Caco-2 (cell line): Measurements from ENCODE around the gene AGAP1. TPM values are rescaled to one million over a fixed set of nuclear protein-coding genes. Genes with fewer than 3 reads are reported as not detected.

Experiments used
- BruUV-seq: library from RNA; stranded (reverse); fragments of 400-500 nt; replicated peaks from 2 replicates; lab custom pipeline; 2021; lab: Mats Ljungman, UMichigan
- CTCF ChIA-PET: fragments of 300-600 bp; sonication (Branson Sonifier 250); formaldehyde crosslinking; loops from one replicate; lab custom pipeline; 2022; ENCODE audit warnings: antibody characterized with exemption; lab: Charles Lee
- POLR2A ChIA-PET: fragments of 300-600 bp; sonication (Branson Sonifier 250); formaldehyde crosslinking; loops from one replicate; lab custom pipeline; 2022; ENCODE audit warnings: antibody characterized with exemption; lab: Charles Lee
- DNase-seq, 2 experiments: peaks; one replicate each; pipeline versions ENCODE4 v3.0.0 to v3.0.0-alpha.2; 2020 to 2022
- H3K27me3 ChIP-seq: replicated peaks from 2 replicates; pipeline ENCODE4 v1.6.0; 2011; ENCODE audit warnings: low read length; ENCODE audit not compliant: control insufficient read depth, insufficient read depth
- H3K36me3 ChIP-seq: 2 replicates; pipeline ENCODE4 v1.5.1; 2011; ENCODE audit warnings: low read length; ENCODE audit not compliant: control insufficient read depth, insufficient read depth
- H3K4me1 ChIP-seq: fragments of 250-450 bp; sonication (Bioruptor Pico); 2 replicates; pipeline ENCODE4 v1.5.1; 2020; ENCODE audit warnings: mild to moderate bottlenecking
- H3K4me3 ChIP-seq: 2 replicates; pipeline ENCODE4 v1.5.1; 2011; ENCODE audit warnings: low read depth, mild to moderate bottlenecking, control low read depth, low read length
- H3K9me3 ChIP-seq: fragments of 250-450 bp; sonication (Bioruptor Pico); 2 replicates; pipeline ENCODE4 v1.5.1; 2020; ENCODE audit warnings: mild to moderate bottlenecking, moderate library complexity
- H3K27ac Mint-ChIP-seq: one replicate; pipeline ENCODE4 v1.8.0; 2022; ENCODE audit warnings: mixed read lengths; ENCODE audit not compliant: unreplicated experiment
- H3K27me3 Mint-ChIP-seq: one replicate; pipeline ENCODE4 v1.8.0; 2022; ENCODE audit warnings: mixed read lengths; ENCODE audit not compliant: insufficient read depth, unreplicated experiment
- H3K36me3 Mint-ChIP-seq: one replicate; pipeline ENCODE4 v1.8.0; 2022; ENCODE audit warnings: mild to moderate bottlenecking, mixed read lengths; ENCODE audit not compliant: insufficient read depth, unreplicated experiment
- H3K4me1 Mint-ChIP-seq: one replicate; pipeline ENCODE4 v1.8.0; 2022; ENCODE audit warnings: low read depth, mixed read lengths; ENCODE audit not compliant: unreplicated experiment
- H3K4me3 Mint-ChIP-seq: one replicate; pipeline ENCODE4 v1.8.0; 2022; ENCODE audit warnings: mild to moderate bottlenecking, moderate library complexity, mixed read lengths; ENCODE audit not compliant: unreplicated experiment
- H3K9me3 Mint-ChIP-seq: one replicate; pipeline ENCODE4 v1.8.0; 2022; ENCODE audit warnings: mixed read lengths; ENCODE audit not compliant: unreplicated experiment
- intact Hi-C: fragments of 100-400 bp; cut with micrococcal nuclease; formaldehyde crosslinking; loops from one replicate; pipeline ENCODE4 v1.10.0; 2022; ENCODE audit not compliant: unreplicated experiment
- total RNA-seq: library from RNA; stranded (reverse); gene quantifications from 2 replicates; pipeline ENCODE4 v1.2.3, GENCODE V29; 2022
- TF ChIP-seq, protein P1 (sequence below), 2 experiments: fragments of 200-600 bp in 1 of 2; IDR thresholded peaks; 1 replicate in 1 of 2; 2 replicates in 1 of 2; pipeline versions ENCODE4 v1.5.1 to v1.8.0; 2011 to 2022; ENCODE audit warnings: antibody characterized with exemption in 1 of 2, control low read depth in 1 of 2, inconsistent platforms in 1 of 2, low read depth in 1 of 2, low read length in 1 of 2, mild to moderate bottlenecking in 1 of 2, moderate library complexity in 1 of 2; ENCODE audit not compliant: insufficient read depth in 1 of 2, severe bottlenecking in 1 of 2, unreplicated experiment in 1 of 2

The AGAP1 gene
- total RNA-seq, 1 experiment from 2014 or later: 41.7 TPM

- no peaks in the 10 kb centered on the region for H3K9me3 Mint-ChIP-seq
- no peaks in the 10 kb centered on the region for H3K27me3 ChIP-seq
- peaks cover 6% of the 10 kb centered on the region for H3K36me3 Mint-ChIP-seq
- H3K36me3 ChIP-seq: no peaks in the 10 kb centered on the region
- no peaks in the 10 kb centered on the region for H3K4me1 Mint-ChIP-seq
- intact Hi-C loops: no loop called here
- no peak overlapping the region for H3K4me3 ChIP-seq
- CTCF ChIA-PET: no interaction called here
- no peaks in the 10 kb centered on the region for H3K4me1 ChIP-seq
- H3K27ac Mint-ChIP-seq: no peak overlapping the region
- no peaks in the 10 kb centered on the region for H3K9me3 ChIP-seq
- BruUV-seq: no TSS peak
- H3K27me3 Mint-ChIP-seq: no peaks in the 10 kb centered on the region
- POLR2A ChIA-PET: no interaction called here
- DNase-seq: no peak
- TF ChIP-seq, protein P1, sequence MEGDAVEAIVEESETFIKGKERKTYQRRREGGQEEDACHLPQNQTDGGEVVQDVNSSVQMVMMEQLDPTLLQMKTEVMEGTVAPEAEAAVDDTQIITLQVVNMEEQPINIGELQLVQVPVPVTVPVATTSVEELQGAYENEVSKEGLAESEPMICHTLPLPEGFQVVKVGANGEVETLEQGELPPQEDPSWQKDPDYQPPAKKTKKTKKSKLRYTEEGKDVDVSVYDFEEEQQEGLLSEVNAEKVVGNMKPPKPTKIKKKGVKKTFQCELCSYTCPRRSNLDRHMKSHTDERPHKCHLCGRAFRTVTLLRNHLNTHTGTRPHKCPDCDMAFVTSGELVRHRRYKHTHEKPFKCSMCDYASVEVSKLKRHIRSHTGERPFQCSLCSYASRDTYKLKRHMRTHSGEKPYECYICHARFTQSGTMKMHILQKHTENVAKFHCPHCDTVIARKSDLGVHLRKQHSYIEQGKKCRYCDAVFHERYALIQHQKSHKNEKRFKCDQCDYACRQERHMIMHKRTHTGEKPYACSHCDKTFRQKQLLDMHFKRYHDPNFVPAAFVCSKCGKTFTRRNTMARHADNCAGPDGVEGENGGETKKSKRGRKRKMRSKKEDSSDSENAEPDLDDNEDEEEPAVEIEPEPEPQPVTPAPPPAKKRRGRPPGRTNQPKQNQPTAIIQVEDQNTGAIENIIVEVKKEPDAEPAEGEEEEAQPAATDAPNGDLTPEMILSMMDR (IDR thresholded peaks at IDR 0.05; ENCODE audit: insufficient read depth in 1 of 2, low read depth in 1 of 2, low read length in 1 of 2, severe bottlenecking in 1 of 2, unreplicated experiment in 1 of 2): no peak
- H3K4me3 Mint-ChIP-seq: no peak overlapping the region
Measured at GRCh38 chr2:235850289-235850688, 356.4 kb downstream of the AGAP1 start.

- POLR2A ChIA-PET: no interaction called here
- H3K27ac Mint-ChIP-seq: no peak overlapping the region
- no TSS peak for BruUV-seq
Measured at GRCh38 chr2:235850771-235851551, 357.1 kb downstream of the AGAP1 start.

DNA sequence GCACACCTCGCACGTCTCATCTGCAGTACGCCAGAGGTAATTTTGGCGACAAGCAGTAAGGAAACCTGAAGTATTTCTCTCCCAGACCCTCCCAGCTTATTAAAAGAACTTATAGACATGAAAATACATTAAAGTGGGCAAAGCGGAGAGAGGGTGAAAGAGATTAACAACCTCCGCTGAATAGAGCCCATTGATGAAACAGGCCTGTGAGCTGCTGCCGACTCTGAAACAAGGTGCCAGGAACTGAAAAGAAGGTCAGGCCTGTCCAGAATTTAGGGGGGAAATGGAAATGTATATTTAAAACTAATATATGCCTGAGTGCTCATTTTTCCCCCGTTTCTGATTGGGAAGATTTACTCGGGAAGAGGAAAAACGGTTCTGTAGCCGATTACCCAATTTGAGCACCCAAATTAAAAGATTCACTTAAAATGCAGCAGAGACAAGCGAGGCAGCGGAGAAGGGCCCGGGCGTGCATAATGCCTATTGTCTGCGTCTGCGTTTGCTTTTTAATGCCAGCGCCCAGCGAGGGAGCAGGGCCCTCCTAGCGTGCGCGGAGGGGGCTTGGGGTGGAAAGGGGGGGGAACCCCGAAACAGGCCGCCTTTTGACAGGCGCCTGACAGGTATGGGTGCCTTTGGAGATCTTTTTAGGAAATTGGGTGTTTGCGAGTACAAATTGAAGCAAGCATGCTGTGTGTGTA lies 358.1 kb downstream of the AGAP1 start:
- Mint-ChIP-seq H3K4me3 (no peak overlapping the region), H3K36me3 (no peaks in the 10 kb centered on the region), H3K27ac (no peak overlapping the region), H3K4me1 (no peaks in the 10 kb centered on the region), H3K9me3 (no peaks in the 10 kb centered on the region), H3K27me3 (no peaks in the 10 kb centered on the region)
- TF ChIP-seq, protein P1 (IDR thresholded peaks at IDR 0.05; ENCODE audit: insufficient read depth in 1 of 2, low read depth in 1 of 2, low read length in 1 of 2, severe bottlenecking in 1 of 2, unreplicated experiment in 1 of 2): no peak
- BruUV-seq: no TSS peak
- ChIA-PET POLR2A (no interaction called here), CTCF (no interaction called here)
- no peaks in the 10 kb centered on the region for H3K9me3 ChIP-seq
- no peak overlapping the region for H3K4me3 ChIP-seq
- H3K27me3 ChIP-seq: no peaks in the 10 kb centered on the region
- no peaks in the 10 kb centered on the region for H3K36me3 ChIP-seq
- DNase-seq: no peak
- intact Hi-C loops: no loop called here
- H3K4me1 ChIP-seq: no peaks in the 10 kb centered on the region

More at GRCh38 chr2:235850771-235851551, 357.1 kb downstream of the AGAP1 start:
- Mint-ChIP-seq H3K27me3 (no peaks in the 10 kb centered on the region), H3K36me3 (no peaks in the 10 kb centered on the region), H3K4me1 (no peaks in the 10 kb centered on the region), H3K4me3 (no peak overlapping the region), H3K9me3 (no peaks in the 10 kb centered on the region)
- CTCF ChIA-PET: no interaction called here
- H3K4me3 ChIP-seq: no peak overlapping the region
- no peaks in the 10 kb centered on the region for H3K27me3 ChIP-seq
- TF ChIP-seq, protein P1 (IDR thresholded peaks at IDR 0.05; ENCODE audit: insufficient read depth in 1 of 2, low read depth in 1 of 2, low read length in 1 of 2, severe bottlenecking in 1 of 2, unreplicated experiment in 1 of 2): no peak
- H3K36me3 ChIP-seq: no peaks in the 10 kb centered on the region
- H3K9me3 ChIP-seq: no peaks in the 10 kb centered on the region
- intact Hi-C loops: no loop called here
- no peak for DNase-seq
- H3K4me1 ChIP-seq: no peaks in the 10 kb centered on the region
